Peyer's patch (tissue), 4 donors: ENCODE measurements around the gene TAF1D.

Source experiments
- CTCF ChIP-seq, 6 experiments: fragments of 450-650 bp in 4 of 6; fragments of 200-600 bp in 2 of 6; sonication (generic) in 1 of 6; IDR thresholded peaks; one replicate each; pipeline ENCODE4 v1.5.1; 2017 to 2019; ENCODE audit warnings: antibody characterized with exemption in 6 of 6, mild to moderate bottlenecking in 3 of 6, moderate library complexity in 1 of 6
- POLR2A ChIP-seq, 2 donors: fragments of 450-650 bp; IDR thresholded peaks; one replicate each; pipeline ENCODE4 v1.5.1; 2017; ENCODE audit warnings: antibody characterized with exemption in 2 of 2, mild to moderate bottlenecking in 2 of 2, moderate library complexity in 2 of 2

GRCh38 chr11:93732237-93732892 lies 8.9 kb downstream of the TAF1D start:
- no peak for TF ChIP-seq CTCF (IDR thresholded peaks at IDR 0.05)
- no peak for TF ChIP-seq POLR2A (IDR thresholded peaks at IDR 0.05)
